Fibroblast of the aortic adventitia (primary cell): Measurements from ENCODE around the gene HLA-G. TPM values are rescaled to one million over a fixed set of nuclear protein-coding genes. Genes with fewer than 3 reads are reported as not detected.
"Not testable (repeated sequence)": the region's sequence is repeated elsewhere in the genome, so short reads cannot be mapped to it uniquely, and the experiment has no call there.

Experiments used
- DNase-seq: peaks from one replicate; pipeline ENCODE4 v3.0.0-alpha.2; 2010; ENCODE audit warnings: low read depth
- H3K4me3 ChIP-seq: 2 replicates; pipeline ENCODE4 v1.5.1; 2011; ENCODE audit warnings: low read depth, mild to moderate bottlenecking, control low read depth, low read length, moderate library complexity
- total RNA-seq: library from RNA; depleted of rRNA; stranded (reverse); fragments of >200 nt; gene quantifications from 2 replicates; pipeline ENCODE4 v1.2.3, GENCODE V29; 2012; ENCODE audit warnings: low replicate concordance
- TF ChIP-seq, protein P1 (sequence below): IDR thresholded peaks from 2 replicates; pipeline ENCODE4 v1.5.1; 2011; ENCODE audit warnings: mild to moderate bottlenecking, low read length, control low read depth, inconsistent platforms; ENCODE audit not compliant: insufficient read depth

The HLA-G gene
- not detected in 2 replicates for total RNA-seq

GRCh38 chr6:29827579-29828470 is at the start of gene HLA-G:
HLA-G (plus strand) TSS chr6:29827825; CDS start chr6:29827845, 20 bp downstream.
- no peak for DNase-seq
- H3K4me3 ChIP-seq, result peak within 1 kb of the TSS; percentile 40
- TF ChIP-seq, protein P1, sequence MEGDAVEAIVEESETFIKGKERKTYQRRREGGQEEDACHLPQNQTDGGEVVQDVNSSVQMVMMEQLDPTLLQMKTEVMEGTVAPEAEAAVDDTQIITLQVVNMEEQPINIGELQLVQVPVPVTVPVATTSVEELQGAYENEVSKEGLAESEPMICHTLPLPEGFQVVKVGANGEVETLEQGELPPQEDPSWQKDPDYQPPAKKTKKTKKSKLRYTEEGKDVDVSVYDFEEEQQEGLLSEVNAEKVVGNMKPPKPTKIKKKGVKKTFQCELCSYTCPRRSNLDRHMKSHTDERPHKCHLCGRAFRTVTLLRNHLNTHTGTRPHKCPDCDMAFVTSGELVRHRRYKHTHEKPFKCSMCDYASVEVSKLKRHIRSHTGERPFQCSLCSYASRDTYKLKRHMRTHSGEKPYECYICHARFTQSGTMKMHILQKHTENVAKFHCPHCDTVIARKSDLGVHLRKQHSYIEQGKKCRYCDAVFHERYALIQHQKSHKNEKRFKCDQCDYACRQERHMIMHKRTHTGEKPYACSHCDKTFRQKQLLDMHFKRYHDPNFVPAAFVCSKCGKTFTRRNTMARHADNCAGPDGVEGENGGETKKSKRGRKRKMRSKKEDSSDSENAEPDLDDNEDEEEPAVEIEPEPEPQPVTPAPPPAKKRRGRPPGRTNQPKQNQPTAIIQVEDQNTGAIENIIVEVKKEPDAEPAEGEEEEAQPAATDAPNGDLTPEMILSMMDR, result no peak

- not testable (repeated sequence) for H3K4me3 ChIP-seq
Measured at GRCh38 chr6:29780019-29780698, 47.5 kb upstream of the HLA-G start.

GRCh38 chr6:29789176-29789575 is 38.4 kb upstream of the HLA-G start:
- TF ChIP-seq, protein P1, result no peak
- H3K4me3 ChIP-seq, result no peak overlapping the region
- DNase-seq, result no peak

More at GRCh38 chr6:29780019-29780698, 47.5 kb upstream of the HLA-G start:
- DNase-seq, result not testable (repeated sequence)

DNA sequence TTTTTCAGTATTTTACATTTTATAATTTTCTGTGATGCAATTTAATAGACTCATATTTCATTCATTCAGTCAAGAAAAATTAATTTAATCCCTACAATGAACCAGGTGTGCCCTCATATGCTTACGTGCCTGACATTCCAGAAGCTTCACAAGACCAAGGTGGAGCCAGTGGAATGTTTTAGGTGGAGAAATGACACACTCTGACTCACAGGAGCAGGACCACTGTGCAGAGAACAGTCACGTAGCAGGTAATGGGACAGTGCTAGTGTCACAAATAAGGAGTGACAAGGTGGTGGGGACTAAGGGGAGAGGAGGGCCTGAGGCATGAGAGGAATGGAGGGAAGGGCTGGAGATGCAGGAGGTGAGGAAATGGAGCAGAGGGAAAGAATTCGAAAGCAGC is 37.0 kb upstream of the HLA-G start:
- TF ChIP-seq, protein P1, result no peak
- no peak overlapping the region for H3K4me3 ChIP-seq
- DNase-seq, result no peak

DNA sequence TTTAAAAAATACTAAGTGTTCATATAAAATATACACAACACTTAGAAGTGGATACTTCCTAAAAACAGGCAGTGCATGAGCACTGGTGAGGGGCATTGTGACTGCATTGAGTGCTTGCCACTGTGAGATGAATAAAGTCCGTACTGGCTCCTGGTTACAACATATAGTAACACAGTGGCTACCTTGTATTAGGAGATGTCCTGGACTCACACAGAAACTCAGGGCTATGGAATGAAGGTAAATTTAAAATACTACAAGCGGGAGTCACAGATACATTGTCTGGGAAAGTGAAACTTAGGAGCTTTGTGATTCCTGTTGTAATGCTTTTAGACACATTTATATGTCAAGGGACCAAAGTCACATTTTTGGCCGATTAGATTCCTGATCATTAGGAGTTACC is 36.5 kb upstream of the HLA-G start:
- peak; percentile 11 for DNase-seq
- TF ChIP-seq, protein P1, result no peak
- no peak overlapping the region for H3K4me3 ChIP-seq

GRCh38 chr6:29791786-29792122 is 35.9 kb upstream of the HLA-G start:
- no peak for DNase-seq
- TF ChIP-seq, protein P1, result no peak
- no peak overlapping the region for H3K4me3 ChIP-seq
